IPS-11a (cell line): ENCODE measurements around the gene TRIM27.
"Not testable (repeated sequence)": the region's sequence is repeated elsewhere in the genome, so short reads cannot be mapped to it uniquely, and the experiment has no call there.

Experiments used
- H3K4me3 ChIP-seq: one replicate; pipeline ENCODE4 v1.5.1; 2013; ENCODE audit warnings: low read depth, low read length, control low read depth

Gene TRIM27

GRCh38 chr6:28943557-28944411 lies 20.0 kb upstream of the TRIM27 start:
- H3K4me3 ChIP-seq = peak overlapping the region; percentile 92

GRCh38 chr6:28943223-28943556 lies 19.4 kb upstream of the TRIM27 start:
- peak overlapping the region; percentile 92 for H3K4me3 ChIP-seq

DNA sequence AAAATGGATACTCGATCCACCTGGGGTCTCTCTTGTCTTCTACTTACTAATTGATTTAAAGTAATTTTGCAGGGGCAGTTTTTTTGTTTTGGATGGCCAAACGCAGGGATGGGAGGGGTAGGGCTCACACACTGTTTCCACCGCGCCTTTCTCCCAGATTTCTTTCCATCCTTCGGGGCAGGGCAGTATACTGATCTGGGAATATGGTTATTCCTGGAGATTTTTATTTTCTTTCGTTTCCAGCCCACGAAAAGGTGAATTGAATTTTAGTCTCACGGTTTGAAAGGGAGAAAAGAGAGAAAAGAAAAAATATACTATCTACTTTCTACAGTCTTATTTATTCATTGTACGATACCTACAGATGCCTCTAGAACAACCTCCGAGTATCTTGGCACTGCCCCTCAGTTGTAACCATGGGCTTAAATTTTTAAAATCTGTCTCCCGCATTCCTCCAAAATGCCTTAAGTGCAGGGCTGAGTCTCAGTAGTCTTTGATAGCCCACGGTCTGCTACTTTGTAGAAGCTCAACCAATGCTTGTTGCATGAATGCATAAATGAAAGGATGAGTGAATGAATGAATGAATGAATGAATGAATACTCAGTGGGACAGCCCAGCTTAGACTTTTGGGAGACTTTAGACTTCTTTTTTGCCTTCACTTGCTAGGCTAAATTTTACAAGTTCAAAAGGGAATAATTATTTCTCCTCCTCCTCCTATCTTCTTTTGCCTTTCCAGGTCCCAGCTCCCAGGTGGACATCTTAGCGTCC lies 18.1 kb upstream of the TRIM27 start:
- peak overlapping the region; percentile 69 for H3K4me3 ChIP-seq

- H3K4me3 ChIP-seq = peak overlapping the region; percentile 69
Measured at GRCh38 chr6:28940858-28941683, 17.3 kb upstream of the TRIM27 start.

DNA sequence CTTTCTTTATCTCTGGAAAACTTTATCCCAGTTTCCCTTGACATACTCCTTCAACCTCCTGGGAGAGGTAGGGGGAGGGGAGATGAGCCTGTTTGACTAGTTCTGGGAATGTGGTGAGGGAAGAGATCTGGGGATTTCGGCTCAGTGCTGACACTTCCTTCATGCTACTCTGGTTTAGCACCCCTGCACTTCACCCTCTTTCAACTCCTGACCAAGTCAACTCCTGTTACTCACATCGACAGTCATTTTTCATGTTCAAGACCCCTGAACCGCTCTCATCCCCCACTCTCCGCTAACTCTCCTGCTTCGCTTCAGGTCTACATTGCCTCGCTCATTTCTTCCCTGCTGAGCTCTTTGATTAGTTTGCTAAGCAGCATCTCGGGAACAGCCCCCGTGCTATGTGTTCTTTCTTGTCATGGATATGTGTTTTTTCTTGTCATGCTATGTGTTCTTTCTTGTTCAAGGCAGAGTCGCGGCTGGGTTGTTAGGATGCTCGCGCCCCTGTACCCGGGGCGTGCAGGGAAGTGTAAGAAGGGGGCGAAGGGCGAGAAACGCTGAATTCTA lies 16.6 kb upstream of the TRIM27 start:
- peak overlapping the region; percentile 69 for H3K4me3 ChIP-seq

- no peak overlapping the region for H3K4me3 ChIP-seq
Measured at GRCh38 chr6:28933069-28933468, 9.3 kb upstream of the TRIM27 start.

GRCh38 chr6:28929887-28930620 lies 6.3 kb upstream of the TRIM27 start:
- H3K4me3 ChIP-seq = no peak overlapping the region

DNA sequence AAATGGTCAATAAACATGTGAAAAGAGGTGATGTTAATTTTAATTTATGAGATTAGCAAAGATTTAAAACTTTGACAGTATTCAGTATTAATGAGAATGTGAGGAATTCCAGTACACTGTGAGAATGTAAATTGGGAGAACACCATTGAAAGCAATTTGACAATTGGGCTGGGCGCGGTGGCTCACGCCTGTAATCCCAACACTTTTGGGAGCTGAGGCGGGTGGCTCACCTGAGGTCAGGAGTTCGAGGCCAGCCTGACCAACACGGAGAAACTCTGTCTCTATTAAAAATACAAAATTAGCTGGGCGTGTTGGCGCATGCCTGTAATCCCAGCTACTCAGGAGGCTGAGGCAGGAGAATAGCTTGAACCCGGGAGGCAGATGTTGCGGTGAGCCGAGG lies 5.6 kb upstream of the TRIM27 start:
- H3K4me3 ChIP-seq = not testable (repeated sequence)

GRCh38 chr6:28927846-28928245 lies 4.1 kb upstream of the TRIM27 start:
- H3K4me3 ChIP-seq = no peak overlapping the region

- H3K4me3 ChIP-seq = peak overlapping the region; percentile 99
Measured at GRCh38 chr6:28922821-28923317, 916 bp downstream of the TRIM27 start.

DNA sequence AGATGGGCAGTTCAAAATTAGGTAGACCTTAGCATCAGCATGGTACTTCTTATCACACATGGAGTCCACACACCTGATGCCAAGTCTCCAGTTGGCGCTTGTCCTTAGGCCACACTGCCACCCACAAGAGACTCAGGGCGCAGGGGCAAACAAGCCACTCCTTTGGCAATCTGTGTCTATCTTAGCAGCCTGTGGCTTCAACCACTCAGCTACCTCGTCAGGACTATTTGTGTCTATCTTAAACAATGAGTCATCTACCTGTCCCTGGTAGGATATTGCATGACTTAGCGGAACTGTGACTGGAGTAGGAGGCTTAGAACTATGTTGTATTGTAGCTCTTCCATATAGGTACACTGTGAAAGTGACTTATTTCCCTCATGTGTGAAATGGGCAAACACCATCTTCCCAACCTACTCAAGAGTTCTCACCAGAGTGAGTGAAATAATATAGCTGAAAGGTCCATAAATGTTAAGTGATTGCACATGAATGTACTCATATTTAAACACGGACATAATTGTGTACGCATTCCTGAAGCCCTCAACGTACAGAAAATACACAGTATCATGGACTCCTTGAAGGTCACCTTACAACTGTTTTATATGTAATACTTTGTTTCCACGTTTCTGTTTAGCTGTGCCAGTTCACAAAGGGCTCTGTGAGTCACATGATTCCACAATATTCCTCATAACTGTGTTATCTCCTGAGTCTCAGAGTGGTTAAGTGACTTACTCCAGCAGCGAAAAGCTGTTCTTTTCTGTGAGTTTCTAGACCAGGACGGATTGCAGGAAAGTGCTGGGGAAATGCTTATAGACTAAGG lies 1.6 kb downstream of the TRIM27 start:
- H3K4me3 ChIP-seq = peak overlapping the region; percentile 99

GRCh38 chr6:28920281-28920680 lies 3.5 kb downstream of the TRIM27 start:
- H3K4me3 ChIP-seq = no peak overlapping the region

GRCh38 chr6:28914941-28915340 lies 8.8 kb downstream of the TRIM27 start:
- H3K4me3 ChIP-seq = no peak overlapping the region

DNA sequence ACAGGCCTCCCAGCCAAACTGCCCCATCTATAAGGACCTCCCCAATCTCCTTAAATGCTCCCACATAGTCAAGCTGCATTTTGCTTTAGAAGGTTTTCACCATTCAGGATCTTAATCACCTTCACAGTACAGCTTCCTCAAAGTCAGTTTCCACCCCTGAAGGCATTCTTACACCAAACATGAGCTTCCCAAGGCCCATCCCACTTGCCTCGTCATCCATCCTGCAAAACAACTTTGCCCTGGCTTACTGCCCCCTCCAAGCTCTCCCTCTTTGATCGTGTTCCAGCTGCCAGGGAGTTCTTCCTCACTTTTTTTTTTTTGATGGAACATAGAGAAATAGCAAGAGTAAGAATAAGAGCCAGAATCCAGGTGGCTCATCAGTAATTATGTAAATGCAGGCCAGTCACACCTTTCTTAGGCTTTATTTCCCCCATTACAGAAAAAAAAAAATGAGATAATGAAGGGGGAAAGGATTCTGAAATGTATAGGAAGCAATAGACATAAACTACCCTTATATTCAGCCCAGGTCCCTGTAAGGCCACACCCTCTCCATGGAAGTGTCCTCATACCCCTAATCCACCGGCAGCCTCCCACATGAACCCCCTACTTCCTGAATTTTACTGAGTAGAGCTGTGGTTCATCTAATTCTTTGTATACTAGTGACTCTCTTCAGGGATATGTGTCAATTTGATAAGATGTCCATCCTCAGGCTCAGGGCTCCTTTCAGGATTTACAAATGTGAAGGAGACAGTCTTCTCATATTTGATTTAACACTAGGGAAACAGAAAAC lies 12.7 kb downstream of the TRIM27 start:
- H3K4me3 ChIP-seq = no peak overlapping the region

- no peak overlapping the region for H3K4me3 ChIP-seq
Measured at GRCh38 chr6:28907394-28907793, 16.4 kb downstream of the TRIM27 start.

GRCh38 chr6:28906669-28907068 lies 17.1 kb downstream of the TRIM27 start:
- H3K4me3 ChIP-seq = no peak overlapping the region

- no peak overlapping the region for H3K4me3 ChIP-seq
Measured at GRCh38 chr6:28903686-28904085, 20.1 kb downstream of the TRIM27 start.

- H3K4me3 ChIP-seq = no peak overlapping the region
Measured at GRCh38 chr6:28901831-28902230, 22.0 kb downstream of the TRIM27 start.
